Epithelial cell of esophagus (primary cell): ENCODE measurements around the gene SPATA32.
A peak's percentile ranks its signal among the peaks of the same experiment; 100 is the strongest.

ENCODE experiments used
- DNase-seq: peaks from one replicate; pipeline ENCODE4 v3.0.0; 2010; ENCODE audit warnings: low read depth
- H3K4me3 ChIP-seq: 2 replicates; pipeline ENCODE4 v1.5.1; 2011; ENCODE audit warnings: mild to moderate bottlenecking, low read length, control low read depth
- CTCF ChIP-seq: IDR thresholded peaks from 2 replicates; pipeline ENCODE4 v1.5.1; 2011; ENCODE audit warnings: low read depth, mild to moderate bottlenecking, low read length, control low read depth, inconsistent platforms; ENCODE audit not compliant: insufficient read depth; ENCODE audit errors: missing control alignments

SPATA32 gene

GRCh38 chr17:45244725-45245656 lies 16.9 kb downstream of the SPATA32 start:
- DNase-seq = no peak
- TF ChIP-seq CTCF = no peak
- H3K4me3 ChIP-seq = no peak overlapping the region

- H3K4me3 ChIP-seq = no peak overlapping the region
- no peak for TF ChIP-seq CTCF
- no peak for DNase-seq
Observed at GRCh38 chr17:45243750-45244149, 18.1 kb downstream of the SPATA32 start.

GRCh38 chr17:45242029-45242414 lies 19.9 kb downstream of the SPATA32 start:
- DNase-seq = no peak
- TF ChIP-seq CTCF = no peak
- H3K4me3 ChIP-seq = no peak overlapping the region

GRCh38 chr17:45241328-45242028 lies 20.4 kb downstream of the SPATA32 start:
- peak overlapping the region; percentile 45 for H3K4me3 ChIP-seq
- peak; percentile 46 for DNase-seq
- TF ChIP-seq CTCF = no peak

- TF ChIP-seq CTCF = no peak
- peak overlapping the region; percentile 45 for H3K4me3 ChIP-seq
- peak; percentile 27 for DNase-seq
Observed at GRCh38 chr17:45240905-45241327, 21.0 kb downstream of the SPATA32 start.

- TF ChIP-seq CTCF = no peak
- no peak for DNase-seq
- no peak overlapping the region for H3K4me3 ChIP-seq
Observed at GRCh38 chr17:45238155-45238774, 23.6 kb downstream of the SPATA32 start.
